ENCODE data around the gene MPPED1.

The MPPED1 gene

DNA sequence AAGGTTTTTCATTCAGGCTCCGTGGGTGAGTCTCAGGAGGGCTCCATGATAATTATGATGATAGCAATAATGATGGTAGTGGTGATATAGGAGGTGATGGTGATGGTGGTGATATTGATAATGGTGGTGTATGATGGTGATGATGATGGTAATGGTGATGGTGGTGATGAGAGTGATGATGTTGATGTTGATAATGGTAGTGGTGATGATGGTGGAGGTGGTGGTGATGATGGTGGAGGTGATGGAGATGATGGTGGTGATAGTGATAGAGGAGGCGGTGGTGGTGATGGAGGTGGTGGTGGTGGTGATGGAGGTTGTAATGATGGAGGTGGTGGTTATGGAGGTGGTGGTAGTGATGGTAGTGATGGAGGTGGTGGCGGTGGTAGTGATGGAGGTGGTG lies 79.4 kb downstream of the MPPED1 start:
- no peak for DNase-seq (ENCODE audit: extremely low read depth in 1 of 2, low read depth in 1 of 2)

DNA sequence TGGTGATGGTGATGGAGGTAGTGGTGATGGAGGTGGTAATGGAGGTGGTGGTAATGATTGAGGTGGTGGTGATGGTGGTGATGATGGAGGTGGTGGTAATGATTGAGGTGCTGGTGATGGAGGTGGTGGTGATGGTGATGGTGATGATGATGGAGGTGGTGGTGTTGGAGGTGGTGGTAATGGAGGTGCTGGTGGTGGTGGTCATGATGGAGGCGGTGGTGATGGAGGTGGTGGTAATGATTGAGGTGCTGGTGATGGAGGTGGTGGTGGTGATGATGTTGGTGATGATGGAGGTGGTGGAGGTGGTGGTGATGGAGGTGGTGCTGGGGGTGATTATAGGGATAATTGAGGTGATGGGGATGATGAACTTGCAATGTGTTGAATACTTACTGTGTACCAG lies 79.9 kb downstream of the MPPED1 start:
- no peak for DNase-seq (ENCODE audit: extremely low read depth in 1 of 2, low read depth in 1 of 2)

DNA sequence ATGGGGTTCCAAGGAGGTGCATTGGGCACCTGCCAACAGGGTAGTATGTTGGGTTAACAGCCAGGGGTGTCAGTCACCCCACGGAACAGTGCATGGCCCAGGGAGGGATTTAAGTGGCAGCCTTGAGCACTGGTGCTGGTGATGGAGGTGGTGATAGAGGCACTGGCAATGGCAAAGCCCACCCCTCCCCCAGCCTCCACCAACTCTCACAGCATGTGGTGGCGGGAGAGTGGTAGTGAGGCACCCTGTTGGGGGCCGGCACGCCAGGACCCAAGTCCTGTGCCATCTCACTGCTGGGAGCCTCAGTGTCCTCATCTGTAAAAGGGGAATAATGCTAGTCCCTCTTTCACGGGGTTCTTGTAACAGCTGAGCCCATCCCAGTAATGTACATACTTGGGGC lies 81.5 kb downstream of the MPPED1 start:
- DNase-seq (ENCODE audit: extremely low read depth in 1 of 2, low read depth in 1 of 2) = no peak

DNA sequence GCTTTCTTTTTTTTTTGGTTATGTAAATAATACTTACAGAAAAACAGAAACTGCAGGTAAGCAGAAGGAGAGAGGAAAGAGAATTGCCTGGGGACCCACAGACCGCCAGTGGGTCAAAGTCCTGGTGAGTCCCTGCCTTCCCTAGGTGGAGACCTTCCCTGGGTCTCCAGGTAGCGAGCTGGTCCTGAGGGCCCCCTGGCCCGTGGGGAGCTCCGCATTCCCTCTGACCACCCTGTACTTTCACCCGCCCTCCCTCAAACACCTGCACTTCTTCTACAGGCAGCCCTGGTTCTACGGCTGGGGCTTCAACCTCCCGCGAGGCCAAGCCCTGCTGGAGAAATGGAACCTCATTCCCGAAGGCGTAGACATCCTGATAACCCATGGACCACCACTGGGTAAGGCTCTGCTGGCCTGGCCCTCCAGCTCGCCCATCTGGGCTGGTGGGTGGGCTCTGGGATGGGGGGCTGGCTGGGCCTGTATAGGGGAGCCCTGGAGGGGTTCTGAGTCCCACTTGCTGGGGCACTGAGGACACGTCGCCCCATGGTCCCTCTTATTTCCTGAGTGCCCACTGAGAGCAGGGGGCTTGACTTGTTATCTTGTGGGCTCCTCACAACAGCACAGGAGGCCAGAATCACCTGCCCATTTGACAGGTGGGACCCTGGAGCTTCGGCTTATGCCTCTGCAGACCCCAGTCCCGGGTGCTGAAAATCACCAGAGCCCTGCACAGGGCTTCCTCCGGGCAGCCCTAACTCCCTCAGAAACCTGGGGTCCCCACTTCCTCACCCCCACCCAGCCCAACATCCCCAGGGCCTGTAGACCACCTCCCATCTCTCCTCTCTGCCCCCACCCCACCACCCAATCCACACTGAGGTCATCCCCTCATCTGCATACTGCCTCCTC lies 86.4 kb downstream of the MPPED1 start:
- DNase-seq (ENCODE audit: extremely low read depth in 1 of 2, low read depth in 1 of 2) = no peak

DNA sequence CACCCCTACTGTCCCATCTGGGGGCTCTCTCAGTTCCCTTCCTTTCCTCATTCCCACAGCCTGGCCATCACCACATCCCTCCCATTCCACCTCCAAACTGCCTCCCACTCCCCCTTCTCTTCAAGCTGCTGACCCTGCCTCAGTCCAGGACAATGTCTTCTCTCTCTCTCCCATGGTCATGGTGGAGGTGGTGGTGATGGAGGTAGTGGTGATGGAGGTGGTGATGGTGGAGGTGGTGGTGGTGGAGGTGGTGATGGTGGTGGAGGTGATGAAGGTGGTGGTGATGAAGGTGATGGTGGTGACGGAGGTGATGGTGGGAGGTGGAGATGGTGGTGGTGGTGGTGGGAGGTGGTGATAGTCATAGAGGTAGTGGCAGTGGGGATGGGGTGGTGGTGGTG lies 87.0 kb downstream of the MPPED1 start:
- no peak for DNase-seq (ENCODE audit: extremely low read depth in 1 of 2, low read depth in 1 of 2)

DNA sequence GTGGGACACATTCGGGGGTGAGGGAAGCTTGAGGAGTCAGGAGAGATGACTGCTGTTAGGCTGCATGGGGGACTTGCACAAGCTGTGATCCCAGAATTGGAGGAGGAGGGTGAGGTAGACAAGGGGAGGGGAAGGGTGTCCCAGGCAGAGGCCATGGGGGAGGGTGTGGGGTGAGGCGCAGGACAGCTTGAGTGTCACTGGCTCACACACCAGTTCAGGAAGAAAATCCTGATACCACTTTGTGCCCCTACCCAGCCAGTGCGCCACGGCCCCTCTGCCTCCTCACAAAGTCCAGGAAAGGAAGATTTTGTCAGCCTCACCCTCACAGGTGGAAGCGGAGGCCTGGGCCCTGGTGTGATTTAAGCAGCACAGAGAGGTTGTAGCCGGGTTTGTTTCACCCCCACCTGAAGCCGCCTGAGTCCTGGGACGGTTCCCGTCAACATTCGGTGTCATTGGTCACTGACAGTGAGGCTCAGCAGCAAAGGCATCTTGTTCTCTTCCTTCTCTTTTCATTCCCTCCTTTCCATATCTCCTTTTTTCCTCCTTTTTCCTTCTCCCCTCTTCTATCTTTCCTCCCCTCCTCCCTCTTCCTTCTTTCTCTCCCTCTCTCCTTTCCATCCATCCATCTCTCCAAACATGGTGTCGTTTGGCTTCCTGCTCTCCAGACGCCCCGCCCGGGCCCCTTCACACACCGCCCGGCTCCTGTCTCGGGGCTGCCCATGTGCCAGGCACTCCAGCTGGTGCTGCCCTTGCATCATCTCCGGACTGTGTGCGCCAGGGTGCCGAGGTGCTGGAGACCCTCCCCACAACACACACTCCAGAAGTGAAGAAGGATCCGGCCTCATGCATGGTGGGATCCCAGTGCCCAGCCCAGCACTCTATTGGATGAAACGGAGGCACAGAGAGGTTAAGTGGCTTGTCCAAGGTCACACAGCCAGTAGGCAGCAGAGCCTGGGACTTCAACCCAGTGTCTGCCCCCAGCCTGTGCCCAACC lies 89.3 kb downstream of the MPPED1 start:
- DNase-seq (ENCODE audit: extremely low read depth in 1 of 2, low read depth in 1 of 2) = no peak

DNA sequence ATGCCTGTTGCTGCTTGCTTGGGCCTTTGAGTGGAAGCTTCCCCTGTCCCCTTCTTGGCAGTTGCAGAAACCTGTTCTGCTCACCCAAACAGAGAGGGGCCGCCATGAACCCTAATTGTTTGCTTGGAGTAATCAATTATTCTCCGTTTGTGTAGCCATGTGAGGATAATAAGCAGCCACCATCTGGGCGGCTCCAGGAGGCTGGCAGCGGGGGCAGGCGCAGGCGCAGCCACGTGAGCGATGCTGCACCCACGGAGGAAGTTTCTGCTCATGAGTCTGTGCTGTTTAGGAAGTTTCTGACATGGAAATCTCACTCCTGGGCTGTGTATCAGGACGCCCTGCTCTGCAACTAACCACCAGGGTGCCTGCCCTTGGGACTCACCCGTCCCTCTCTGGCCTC lies 90.1 kb downstream of the MPPED1 start:
- no peak for DNase-seq (ENCODE audit: extremely low read depth in 1 of 2, low read depth in 1 of 2)

DNA sequence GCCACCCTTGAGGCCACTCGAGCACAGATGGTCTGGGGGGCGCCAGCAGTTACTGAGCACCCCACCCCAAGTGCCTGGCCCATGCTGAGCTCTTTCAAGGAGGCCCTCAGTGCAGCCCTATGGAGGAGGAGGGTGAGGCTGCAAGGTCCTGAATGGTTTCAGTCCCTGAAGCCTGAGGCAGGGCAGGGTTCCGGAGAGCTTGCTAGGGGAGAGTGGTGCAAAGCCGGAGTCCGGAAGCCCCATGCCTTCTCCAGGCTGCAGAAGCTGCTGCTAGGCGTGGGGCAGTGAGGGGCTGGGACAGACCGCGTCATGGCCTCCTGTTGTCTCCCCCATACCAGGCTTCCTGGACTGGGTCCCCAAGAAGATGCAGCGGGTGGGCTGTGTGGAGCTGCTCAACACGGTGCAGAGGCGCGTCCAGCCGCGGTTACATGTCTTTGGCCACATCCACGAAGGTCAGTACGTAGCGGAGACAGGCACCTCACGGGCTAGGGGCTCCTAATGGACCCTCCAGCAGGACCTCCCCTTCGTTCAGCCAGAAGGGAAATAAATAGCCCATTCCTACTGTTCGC lies 90.6 kb downstream of the MPPED1 start:
- no peak for DNase-seq (ENCODE audit: extremely low read depth in 1 of 2, low read depth in 1 of 2)

DNA sequence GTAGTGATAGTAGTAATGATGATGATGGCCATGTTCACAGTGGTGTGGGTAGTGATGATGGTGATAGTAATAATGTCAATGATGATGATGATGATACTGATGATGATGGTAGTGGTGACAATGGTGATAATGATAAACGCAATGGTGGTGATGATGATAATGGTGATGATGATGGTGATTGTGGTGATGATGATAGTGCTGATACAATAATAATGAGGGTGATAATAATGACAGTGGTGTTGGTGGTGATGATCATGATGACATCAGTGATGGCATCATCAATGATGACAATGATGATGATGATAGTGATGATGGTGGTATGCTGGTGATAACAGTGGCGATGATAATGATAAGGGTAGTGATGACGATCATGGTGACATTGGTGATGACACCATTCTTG lies 92.3 kb downstream of the MPPED1 start:
- no peak for DNase-seq (ENCODE audit: extremely low read depth in 1 of 2, low read depth in 1 of 2)

DNA sequence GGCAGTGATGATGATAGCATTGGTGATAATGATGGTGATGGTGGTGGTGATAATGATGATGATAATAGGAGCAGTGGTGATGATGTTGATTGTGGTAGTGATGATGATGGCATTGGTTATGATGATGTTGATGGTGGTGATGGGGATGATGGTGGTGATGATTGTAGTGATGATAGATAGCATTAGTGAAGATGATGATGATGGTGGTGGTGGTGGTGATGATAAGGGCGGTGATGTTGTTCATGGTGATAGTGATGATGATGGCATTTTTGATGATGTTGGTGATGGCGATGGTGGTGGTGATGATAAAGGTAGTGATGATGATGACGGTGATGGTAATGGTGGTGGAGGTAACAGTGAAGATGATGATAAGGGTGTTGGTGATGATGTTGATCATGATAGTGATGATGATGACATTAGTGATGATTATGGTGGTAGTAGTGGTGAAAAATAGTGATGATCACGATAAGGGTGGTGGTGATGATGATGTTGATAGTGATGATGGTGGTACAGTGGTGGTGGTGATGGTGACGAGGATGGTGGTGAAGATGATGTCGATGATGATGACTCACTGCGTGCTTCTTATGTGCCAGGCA lies 93.0 kb downstream of the MPPED1 start:
- DNase-seq (ENCODE audit: extremely low read depth in 1 of 2, low read depth in 1 of 2) = no peak

DNA sequence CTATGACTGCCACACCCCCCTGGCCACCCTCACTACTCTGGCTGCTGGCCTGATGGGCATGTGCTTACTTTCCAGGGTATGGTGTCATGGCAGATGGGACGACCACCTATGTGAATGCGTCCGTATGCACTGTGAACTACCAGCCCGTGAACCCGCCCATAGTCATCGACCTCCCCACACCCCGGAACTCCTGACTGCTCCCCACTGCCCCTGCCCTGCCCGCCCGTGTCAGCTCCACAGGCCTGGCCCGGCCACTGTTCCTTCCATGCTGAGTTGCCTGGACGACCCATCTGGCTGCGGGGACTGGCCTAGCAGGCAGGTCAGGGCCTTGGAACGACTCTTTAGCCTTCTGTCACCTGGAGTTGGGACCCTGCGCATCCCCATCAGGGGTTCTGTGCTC lies 93.6 kb downstream of the MPPED1 start:
- no peak for DNase-seq (ENCODE audit: extremely low read depth in 1 of 2, low read depth in 1 of 2)

DNA sequence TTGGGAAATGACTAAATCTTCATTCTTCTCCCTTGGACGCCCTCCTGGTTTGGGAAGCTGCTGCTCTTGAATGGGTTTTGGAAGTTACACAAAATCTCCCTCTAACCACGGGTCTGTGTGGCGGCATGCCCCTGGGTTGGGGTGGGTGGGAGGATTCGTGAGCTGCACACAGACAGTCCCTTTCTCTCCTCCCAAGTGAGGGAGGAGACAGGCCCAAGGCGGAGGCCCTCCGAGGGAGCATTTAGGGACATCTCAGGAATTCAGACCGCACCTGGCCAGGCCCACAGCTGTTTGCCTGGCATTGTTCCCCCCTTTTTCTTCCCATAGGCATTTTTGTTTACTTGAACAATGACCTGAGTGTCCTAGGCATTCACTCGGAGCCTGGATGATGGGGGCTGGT lies 94.1 kb downstream of the MPPED1 start:
- no peak for DNase-seq (ENCODE audit: extremely low read depth in 1 of 2, low read depth in 1 of 2)

DNA sequence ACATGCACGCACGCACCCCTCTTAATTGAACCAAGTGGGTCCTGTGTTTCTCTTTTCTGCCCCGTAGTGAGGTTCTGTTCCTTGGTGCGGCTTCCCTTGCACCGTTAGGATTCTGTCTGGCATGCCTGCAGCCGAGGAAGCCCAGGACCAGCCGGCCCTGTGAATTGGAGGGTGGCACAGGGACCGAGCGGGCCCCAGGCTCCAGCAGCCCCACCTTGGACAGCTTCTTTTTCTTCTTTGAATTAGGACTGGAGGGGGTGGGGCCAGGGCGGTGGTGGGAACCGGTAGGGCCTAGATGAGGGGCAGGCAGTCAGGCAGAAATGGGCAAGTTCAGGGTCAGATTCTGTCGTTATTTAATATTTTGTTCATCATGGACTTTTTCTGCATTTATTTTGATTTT lies 94.7 kb downstream of the MPPED1 start:
- DNase-seq (ENCODE audit: extremely low read depth in 1 of 2, low read depth in 1 of 2) = no peak

DNA sequence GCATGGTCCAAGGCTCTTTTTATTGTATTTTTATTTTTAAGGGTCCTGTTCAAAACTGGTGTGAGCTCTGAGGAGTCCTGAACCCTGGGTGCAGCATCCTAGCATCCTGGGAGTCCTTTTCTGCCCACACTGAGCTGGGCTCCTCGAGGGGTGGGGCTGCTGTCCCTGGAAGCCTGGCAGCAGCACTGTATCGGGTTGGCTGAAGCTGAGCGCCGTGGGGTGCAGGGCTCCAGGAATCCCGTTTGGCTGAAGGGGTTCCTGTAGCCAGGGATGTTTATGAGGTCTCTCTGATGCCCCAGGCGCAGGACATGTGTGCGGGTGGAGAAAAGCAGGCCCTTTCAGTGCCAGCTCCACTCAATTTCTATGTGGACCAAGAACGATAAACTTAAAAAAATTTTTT lies 95.4 kb downstream of the MPPED1 start:
- DNase-seq (ENCODE audit: extremely low read depth in 1 of 2, low read depth in 1 of 2) = no peak

DNA sequence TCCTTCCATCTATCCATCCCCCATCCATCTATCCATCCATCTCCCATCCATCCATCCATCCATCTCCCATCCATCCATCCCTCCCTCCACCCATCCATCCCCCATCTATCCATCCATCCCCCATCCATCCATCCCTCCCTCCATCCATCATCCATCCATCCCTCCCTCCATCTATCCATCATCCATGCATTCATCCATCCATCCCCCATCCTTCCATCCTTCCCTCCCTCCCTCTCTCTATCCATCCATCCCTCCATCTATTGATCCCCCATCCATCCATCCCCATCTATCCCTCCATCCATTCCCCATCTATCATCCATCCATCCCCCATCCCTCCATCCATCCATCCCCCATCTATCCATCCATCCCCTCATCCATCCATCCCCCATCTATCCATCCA lies 96.7 kb downstream of the MPPED1 start:
- no peak for DNase-seq (ENCODE audit: extremely low read depth in 1 of 2, low read depth in 1 of 2)

DNA sequence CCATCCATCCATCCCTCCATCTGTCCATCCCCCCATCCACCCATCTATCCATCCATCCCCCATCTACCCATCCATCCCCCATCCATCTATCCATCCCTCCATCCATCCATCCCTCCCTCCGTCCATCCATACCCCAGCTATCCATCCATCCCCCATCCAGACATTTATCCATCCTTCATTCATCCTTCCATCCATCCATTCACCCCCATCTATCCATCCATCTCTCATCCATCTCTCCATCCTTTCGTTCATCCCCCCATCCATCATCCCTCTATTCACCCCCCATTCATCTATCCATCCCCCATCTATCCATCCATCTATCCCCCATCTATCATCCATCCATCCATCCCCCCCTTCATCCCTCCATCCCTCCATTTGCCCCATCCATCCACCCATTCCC lies 97.5 kb downstream of the MPPED1 start:
- DNase-seq (ENCODE audit: extremely low read depth in 1 of 2, low read depth in 1 of 2) = no peak

DNA sequence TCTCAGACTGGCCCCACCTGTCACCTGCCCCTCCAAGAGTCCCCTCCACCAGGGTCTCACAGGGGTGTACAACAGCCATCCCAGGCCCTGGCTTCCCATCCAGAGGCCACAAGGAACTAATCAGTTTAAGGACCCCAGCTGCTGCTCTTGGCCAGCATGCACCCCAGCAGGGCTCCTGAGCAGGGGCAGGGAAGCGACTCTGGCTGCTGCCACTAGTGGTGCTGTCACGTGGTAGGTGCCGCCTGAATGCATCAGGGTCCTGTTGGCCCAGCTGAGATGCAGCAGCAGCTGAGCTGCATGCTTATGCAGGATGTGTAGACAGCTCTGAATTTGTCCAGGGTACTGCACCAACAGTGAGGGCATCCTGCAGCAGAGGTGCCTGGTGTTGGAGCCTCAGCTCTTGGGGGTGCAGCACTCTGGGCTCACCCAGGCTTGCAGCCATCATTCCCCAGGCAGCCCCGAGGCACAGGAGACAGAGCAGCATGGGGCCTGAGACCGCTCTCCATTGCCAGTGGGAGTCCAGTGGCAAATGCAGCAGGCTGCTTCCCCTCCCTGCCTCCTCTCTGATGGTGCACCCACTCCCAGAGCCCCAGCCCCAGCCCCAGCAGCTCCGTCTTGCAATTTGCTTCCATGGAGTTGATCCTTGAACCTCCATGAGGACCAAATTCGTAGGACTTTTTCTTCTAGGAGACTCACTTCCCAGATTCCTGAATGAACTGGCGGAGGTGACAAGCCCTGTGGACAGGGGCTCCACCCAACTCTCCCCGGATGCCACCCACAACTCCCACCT lies 98.7 kb downstream of the MPPED1 start:
- no peak for DNase-seq (ENCODE audit: extremely low read depth in 1 of 2, low read depth in 1 of 2)

DNA sequence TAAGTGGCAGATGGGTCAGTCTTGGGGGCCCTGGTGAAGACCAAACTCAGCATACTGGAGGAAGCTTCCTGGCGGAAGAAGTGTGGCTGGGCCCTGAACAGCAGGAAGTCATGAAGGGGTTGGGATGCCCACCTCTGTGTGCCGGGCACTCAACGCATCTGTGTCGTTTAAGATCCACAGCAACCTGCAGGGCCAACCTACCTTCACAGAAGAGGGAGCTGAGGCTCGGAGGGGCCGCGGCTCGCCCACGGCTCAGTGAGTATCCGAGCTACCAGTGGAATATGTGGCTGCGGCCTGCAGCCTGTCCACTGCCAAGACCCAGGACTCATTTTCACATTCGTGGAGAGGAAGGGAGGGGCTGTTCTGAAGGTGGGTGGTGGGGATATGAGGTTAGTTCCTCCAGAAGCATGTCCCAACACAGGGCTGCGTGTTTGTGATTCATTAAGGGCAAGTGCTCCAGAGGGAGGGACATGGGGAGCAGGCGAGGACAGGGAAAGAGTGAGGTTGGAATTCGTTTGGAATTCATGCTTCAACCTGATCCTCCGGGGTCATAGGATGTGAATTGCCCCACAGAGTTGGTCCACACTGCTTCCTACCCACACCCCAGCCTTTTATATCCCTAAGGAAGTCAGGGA lies 99.6 kb downstream of the MPPED1 start:
- DNase-seq (ENCODE audit: extremely low read depth in 1 of 2, low read depth in 1 of 2) = no peak

DNA sequence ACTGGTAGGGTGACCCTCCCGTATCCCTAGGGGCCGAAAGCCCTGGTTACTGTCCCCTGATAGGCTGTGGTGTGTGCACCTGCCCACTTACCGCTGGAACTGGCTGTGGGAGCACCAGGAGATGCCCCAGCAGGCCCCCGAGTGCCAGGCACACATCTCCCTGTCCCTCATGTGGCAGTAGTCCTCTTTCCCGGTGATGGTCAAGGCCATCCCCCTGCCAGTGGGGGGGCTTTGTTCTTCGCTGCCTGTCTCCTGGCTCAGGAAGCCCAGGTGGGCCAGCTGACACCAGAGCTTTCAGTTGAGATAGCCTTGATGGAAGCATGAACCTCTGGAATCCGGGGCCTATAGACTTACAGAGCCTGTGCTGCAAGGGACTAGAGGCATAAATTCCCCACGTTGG lies 100.5 kb downstream of the MPPED1 start:
- DNase-seq (ENCODE audit: extremely low read depth in 1 of 2, low read depth in 1 of 2) = no peak
